ENCODE results near the gene HAAO.

HAAO gene

GRCh38 chr2:42812899-42813479 is 20.6 kb upstream of the HAAO start:
- DNase-seq: peak in 1 of 2 experiments; percentile 72

GRCh38 chr2:42810971-42811811 is 18.8 kb upstream of the HAAO start:
- peak in 1 of 2 experiments; percentile 45 for DNase-seq

GRCh38 chr2:42810121-42810970 is 18.0 kb upstream of the HAAO start:
- DNase-seq: peak; percentile 85 to 95

GRCh38 chr2:42809819-42810120 is 17.4 kb upstream of the HAAO start:
- peak; percentile 77 to 83 for DNase-seq

- DNase-seq: no peak
These were observed 16.9 kb upstream of the HAAO start for GRCh38 chr2:42809131-42809818.

GRCh38 chr2:42808301-42808700 is 15.9 kb upstream of the HAAO start:
- no peak for DNase-seq

- no peak for DNase-seq
These were observed 14.4 kb upstream of the HAAO start for GRCh38 chr2:42806786-42807185.

GRCh38 chr2:42804891-42805290 is 12.5 kb upstream of the HAAO start:
- no peak for DNase-seq

- DNase-seq: no peak
These were observed 12.0 kb upstream of the HAAO start for GRCh38 chr2:42804338-42804737.

- no peak for DNase-seq
These were observed 9.8 kb upstream of the HAAO start for GRCh38 chr2:42802150-42802549.

- DNase-seq: no peak
These were observed 9.0 kb upstream of the HAAO start for GRCh38 chr2:42801381-42801780.

GRCh38 chr2:42800981-42801380 is 8.6 kb upstream of the HAAO start:
- DNase-seq: no peak

GRCh38 chr2:42800461-42800962 is 8.1 kb upstream of the HAAO start:
- DNase-seq: no peak

- DNase-seq: no peak
These were observed 7.5 kb upstream of the HAAO start for GRCh38 chr2:42799881-42800280.

GRCh38 chr2:42797281-42797680 is 4.9 kb upstream of the HAAO start:
- no peak for DNase-seq

- DNase-seq: no peak
These were observed 4.3 kb upstream of the HAAO start for GRCh38 chr2:42796427-42797248.

GRCh38 chr2:42795841-42796301 is 3.5 kb upstream of the HAAO start:
- DNase-seq: no peak

- no peak for DNase-seq
These were observed 2.9 kb upstream of the HAAO start for GRCh38 chr2:42795275-42795674.

GRCh38 chr2:42794271-42795046 is 2.1 kb upstream of the HAAO start:
- DNase-seq: no peak

GRCh38 chr2:42793334-42794270 is 1.2 kb upstream of the HAAO start:
- no peak for DNase-seq

Data from SW 1271 (cell line).